HG03460 (cell line): ENCODE measurements around the gene PLLP.
A peak's percentile ranks its signal among the peaks of the same experiment; 100 is the strongest.
"Not testable (repeated sequence)": the region's sequence is repeated elsewhere in the genome, so short reads cannot be mapped to it uniquely, and the experiment has no call there.

Experiments
- ATAC-seq: cut with Tn5 transposase; IDR thresholded peaks from one replicate; pipeline ENCODE4 v1.9.1; 2021; ENCODE audit not compliant: unreplicated experiment

Gene PLLP

DNA sequence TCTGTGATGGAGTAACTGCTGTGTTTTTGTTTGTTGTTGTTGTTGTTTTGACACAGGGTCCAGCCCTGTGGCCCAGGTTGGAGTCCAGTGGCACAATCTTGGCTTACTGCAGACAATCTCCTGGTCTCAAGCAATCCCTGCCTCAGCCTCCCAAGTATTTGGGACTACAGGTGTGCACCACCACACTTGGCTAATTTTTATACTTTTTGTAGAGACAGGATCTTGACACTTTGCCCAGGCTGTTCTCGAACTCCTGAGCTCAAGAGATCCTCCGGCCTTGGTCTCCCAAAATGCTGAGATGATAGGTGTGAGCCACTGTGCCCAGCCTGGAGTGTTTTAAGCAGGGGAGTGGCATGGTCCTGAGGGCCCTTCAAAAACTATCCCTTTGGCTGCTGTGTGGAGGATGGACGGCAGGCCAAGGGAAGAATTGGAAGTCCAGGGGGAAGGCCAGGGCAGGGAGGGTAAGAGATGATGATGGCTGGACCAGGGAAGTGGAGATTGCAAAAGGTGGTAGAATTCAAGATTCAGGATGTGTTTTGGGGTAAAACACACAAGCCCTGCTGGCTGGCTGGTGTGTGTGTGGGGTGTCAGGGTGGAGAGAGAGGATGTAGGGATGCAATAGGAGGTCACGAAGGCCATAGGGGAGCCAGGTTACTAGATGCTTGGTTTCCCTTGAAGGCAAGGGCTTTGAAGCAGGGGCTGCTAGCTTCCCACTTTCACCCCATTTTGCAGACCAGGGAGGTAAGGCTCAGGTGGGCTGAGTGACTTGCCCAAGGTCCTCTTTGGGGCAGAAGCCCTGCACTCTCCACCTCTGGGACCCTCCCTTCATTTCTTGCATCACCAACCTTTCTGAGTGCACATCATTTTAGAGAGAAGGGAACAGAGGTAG, 18.8 kb upstream of the PLLP start:
- no peak for ATAC-seq

DNA sequence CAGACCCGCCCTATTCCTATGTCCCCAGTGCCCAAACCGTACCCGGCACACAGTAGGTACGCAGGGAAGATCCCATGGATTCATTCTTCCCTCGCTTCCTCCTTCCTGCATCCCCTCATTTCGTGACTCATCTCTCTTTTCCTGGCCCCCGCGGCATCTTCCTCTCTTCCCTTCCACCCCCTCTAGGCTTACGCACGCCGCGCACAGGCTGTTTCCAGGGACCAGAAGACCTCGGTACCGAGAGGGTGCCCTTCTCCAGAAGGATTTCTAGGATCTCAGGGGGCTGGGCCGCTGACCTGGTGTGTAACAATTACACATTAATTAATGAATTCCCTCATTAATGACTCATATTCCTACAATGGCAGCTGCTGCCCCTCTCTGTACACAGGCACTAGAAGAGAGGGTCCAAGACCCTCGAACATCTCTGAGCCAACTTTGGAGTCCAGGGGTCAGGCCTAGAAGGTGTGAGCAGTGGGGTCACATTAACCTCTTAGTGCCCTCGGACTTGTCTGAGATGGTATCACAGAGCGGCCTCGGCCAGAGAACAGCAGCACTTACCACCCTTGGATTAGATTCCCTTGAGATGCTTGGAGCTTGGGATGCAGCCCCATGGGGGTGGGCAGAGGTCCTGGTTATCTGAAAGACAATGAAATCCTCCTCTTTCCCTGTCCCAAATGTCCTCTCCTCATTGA, 16.8 kb upstream of the PLLP start:
- no peak for ATAC-seq

DNA sequence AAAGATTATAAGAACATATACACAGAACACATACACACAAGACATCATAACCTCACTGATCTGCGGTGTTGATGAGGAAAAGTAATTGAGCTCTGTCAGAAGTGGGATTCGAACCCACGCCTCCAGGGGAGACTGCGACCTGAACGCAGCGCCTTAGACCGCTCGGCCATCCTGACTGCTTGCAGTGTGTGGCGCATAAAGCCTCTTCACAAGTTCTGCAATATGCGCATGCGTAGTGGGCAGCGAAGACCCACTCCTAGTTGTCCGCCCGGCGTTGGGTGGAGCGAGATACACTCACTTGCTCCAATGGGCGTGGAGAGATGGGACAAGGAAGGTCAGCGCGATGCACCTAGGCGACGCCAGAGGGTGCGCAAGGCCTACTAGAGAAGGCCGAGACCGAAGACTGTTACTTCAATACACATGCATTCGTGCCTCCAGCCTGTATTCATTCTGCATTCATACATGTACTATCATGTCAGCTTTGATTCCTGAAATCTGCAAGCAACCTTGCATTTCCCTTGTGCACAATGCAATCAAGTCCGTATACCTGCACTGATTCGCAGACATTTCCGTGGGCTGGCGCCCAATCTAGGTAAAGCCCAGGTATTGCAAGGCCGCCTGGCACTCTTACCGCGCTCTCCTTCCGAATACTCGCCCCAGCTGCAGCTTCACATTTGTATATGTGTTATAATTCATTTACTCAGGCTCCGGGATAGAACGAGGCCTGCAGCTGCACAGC, 16.1 kb upstream of the PLLP start:
- peak; percentile 80 for ATAC-seq

DNA sequence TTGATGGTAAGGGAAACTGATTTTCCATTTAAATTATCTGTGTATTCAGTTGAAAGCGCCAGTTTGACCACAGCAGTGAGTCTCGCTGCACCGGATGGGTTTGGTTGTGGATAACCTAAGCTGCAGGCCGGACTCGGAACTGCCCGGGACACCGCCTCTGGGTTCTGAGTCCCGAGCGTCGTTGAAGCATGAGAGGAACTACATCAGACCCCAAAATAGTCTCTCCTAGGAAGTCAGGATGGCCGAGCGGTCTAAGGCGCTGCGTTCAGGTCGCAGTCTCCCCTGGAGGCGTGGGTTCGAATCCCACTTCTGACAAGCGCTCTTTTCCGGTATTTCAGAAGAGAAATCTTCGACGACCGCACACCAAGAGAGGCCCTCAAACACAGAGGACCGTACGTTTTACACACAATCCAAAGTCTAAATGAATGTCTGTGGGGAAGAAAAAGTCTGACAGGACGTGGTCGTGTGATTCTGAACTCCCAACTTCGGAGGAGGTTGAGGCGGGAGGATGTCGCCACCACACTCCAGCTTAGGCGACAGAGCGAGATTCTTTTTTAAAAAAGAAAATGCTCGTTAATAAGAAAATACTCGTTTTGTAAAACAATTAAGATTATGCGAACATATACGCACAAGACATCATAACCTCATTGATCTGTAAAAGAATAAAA, 15.4 kb upstream of the PLLP start:
- peak; percentile 51 for ATAC-seq

DNA sequence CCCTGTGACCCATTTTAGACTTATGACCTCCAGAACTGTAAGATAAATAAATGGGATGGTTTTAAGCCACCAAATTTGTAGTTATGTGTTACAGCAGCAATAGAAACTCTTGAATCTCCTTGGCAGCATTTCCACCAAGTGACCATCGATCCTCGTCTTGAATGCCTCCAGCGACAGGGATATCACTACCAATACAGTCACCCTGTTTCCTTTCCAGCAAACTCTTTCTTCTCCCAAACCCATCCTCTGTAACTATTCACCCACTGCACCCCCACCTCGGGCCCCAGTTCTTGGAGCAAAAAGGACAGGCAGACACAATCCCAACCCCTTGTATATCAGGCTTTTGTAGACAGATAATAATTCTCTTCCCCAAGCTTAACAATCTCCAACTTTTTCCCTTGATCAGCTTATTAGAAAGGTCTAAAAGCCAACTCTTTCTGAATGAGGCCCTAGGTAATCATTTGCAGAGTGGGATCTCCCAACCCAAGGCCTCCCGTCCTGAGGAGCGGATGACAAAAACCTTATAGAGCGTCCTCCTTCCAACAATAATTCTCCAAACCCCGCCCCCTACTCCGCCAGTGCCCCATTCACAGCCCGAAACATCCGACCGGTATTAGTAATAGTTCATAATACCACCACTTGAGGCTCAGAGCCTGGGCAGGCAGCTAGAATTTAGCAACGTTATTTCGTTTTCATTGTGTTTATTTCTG, 14.7 kb upstream of the PLLP start:
- ATAC-seq, result peak; percentile 17

DNA sequence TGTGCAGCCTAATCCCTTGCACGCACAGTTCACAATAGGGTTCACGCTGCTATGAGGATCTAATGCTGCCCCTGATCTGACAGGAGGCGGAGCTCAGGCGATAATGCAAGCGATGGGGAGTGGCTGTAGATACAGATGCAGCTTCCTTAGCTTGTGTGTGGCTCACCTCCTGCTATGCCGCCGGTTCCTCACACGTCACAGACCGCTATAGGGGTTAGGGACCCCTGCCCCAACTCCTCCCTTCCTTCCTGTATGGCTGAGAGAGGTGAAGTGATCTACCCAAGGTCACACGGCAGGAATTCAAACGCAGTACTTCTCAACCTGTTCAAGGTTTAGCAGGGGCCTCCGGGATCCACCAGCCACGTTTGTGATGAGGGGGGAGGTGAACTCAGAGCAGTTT, 13.4 kb upstream of the PLLP start:
- ATAC-seq, result no peak

DNA sequence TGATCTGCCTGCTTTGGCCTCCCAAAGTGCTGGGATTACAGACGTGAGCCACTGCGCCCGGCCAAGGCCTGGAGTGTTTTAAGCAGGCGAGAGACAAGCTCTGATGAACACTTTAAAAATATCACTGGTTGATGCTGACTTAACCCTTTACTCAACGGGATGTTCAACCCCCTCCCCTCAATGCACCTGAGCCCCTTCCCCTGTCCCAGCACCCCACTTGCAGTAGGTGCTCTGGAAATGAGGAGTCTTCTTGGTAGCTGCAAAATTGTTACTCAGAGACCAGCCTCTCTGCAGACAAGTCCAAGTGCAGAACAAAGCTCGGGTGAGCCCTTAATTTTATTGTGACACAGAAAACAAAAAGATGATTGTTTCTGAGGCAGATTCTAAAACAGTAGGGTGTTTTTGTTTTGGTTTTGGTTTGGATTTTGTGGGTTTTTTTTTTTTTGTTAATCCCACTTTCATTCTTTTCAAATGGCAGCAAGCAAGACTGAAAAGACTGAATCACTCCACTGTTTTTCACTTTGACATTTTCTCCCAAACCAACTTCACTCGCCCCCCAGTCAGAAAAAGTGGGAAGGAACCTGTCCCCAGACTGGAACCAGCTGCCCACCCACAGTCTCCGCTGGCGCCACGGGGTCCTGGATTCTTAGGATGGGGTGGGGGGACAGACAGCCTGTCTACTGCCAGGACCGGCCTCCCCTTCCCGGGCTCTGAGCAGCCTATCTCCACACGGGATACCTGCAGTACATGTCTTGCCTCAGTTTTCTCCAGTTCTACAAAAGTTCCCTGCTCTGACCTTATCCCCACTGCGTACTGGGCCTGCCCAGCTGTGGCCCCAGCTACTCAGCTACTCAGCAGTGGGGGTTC, 5.2 kb upstream of the PLLP start:
- ATAC-seq, result no peak

DNA sequence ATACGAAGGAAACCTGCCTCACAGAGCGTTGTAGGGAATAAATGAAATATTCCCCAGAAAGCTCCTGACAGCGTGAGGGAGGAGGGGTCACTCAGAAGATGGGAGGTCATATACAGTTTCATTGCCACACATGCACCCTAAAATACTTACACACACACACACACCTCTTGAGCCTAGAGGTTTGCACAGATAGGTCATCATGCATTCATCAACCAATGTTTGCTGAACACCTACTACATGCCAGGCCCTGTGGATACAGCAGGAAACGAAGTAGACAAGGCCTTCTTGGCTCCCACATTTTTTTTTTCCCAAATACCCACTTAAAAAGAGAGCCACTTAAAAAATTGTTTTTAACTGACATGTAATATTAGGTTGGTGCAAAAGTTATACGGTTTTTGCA, 907 bp upstream of the PLLP start:
- no peak for ATAC-seq

DNA sequence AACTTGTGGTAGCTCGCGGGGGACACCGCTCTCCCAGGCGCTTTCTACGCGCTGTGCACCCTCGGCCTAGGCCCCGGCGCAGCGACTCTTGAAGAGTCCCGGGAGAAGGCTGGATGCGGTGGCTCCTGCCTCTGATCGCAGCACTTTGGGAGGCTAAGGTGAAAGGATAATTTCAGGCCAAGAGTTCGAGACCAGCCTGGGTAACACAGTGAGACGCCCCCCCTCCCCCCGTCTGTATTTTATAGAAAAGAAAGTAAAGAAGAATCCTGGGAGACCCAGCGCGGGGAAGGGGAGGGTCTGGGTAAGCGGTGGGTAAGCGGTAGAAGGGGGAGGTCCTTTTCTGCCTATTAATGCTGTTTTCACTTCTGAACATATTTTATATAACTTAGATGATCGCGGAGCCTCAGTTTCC, 486 bp upstream of the PLLP start:
- no peak for ATAC-seq

DNA sequence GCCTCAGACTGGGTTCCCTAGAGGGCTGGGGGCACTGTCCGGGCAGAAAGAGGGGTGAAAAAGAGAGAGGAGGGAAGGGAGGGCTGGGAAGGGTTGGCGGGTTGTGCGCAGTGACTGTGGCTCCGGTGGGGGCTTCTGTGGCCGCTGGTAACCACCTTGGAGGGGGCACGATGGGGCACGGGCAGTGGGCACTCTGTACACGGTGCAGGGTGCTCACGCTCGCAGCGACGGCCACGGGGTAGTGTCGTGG, 588 bp downstream of the PLLP start:
- no peak for ATAC-seq

DNA sequence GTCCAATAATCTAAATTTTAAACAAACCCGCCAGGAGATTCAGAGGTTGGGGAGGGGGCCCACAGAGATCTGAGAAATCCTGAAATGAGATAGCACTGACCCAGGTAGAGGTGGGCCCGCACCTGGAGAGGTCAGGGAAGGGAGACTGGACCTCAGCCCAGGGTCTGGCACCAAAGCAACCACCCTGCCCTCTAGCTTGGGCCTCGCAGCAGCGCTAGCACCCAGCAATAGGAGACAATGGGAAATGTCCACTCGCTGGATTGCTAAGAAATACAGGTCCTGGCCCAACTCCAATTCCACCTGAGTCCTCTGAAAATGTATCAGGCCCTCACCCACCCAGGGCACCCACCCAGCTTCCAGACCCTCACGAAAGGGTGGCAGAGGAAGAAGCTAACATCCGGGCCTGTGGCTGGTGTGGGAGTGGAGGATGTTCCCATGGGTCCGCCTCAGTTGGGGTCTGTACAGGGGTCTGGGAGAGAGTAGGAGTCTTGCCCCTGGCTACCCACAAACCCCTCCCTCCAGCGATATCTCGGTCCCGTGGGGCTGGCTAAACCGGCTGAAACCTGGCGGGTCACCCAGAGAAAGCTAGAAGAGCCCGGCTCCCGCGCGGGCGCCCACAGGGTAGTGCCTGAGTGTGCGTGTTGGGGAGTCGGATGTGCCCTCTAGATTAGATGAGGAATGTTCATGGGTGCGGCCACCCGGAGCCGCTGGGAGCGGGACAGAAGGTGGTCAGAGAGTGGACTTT, 1.1 kb downstream of the PLLP start:
- no peak for ATAC-seq

DNA sequence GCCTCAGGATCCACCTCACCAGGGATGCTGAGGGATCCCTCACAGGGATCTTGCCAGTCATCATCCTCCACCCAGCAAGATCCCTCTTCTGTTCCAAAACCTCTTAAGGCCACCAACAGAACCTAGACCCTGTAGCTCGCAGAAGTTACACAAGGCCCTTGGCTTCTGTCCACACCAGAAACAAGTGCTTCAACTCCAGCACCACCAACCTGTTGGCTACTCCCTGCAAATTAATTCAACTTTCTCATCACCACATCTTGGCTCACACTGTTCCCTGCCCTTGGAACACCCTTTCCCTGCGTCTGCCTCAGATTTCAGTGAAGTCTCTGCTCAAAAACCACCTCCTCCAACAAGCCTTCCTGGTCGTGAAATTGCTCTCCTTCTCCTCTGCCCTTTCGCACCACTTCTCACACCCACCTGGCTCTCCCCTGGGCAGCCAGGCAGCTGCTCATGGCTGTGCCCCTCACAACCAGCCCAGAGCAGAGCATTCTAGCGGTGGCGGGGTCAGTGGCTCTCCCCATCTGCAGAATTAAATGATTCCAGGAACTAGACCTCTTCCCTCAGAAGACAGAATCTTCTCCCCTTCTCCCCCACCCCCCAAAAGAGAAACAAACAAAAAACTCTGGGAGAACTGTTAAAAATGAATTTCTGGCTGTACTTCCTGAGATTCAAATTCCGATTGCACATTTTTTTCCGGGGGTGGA, 1.8 kb downstream of the PLLP start:
- no peak for ATAC-seq

DNA sequence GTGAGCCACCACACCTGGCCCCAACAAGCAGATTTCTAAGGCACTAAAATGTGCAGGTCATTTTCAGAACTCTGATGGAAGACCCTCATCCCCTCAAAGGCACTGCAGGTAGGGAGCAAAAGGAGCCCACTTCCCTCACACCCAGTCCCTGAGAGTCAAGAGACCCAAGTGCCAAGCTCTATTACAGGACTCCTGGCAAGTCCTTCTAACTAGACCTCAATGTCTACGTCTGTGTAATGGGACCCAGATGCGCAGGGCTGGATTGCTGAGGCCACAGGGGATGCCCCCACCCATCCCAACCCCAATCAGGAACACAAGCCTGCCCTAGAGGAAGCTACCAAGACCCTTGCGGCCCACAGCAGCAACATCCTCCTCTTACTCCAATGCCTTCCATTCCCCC, 2.7 kb downstream of the PLLP start:
- ATAC-seq, result no peak

DNA sequence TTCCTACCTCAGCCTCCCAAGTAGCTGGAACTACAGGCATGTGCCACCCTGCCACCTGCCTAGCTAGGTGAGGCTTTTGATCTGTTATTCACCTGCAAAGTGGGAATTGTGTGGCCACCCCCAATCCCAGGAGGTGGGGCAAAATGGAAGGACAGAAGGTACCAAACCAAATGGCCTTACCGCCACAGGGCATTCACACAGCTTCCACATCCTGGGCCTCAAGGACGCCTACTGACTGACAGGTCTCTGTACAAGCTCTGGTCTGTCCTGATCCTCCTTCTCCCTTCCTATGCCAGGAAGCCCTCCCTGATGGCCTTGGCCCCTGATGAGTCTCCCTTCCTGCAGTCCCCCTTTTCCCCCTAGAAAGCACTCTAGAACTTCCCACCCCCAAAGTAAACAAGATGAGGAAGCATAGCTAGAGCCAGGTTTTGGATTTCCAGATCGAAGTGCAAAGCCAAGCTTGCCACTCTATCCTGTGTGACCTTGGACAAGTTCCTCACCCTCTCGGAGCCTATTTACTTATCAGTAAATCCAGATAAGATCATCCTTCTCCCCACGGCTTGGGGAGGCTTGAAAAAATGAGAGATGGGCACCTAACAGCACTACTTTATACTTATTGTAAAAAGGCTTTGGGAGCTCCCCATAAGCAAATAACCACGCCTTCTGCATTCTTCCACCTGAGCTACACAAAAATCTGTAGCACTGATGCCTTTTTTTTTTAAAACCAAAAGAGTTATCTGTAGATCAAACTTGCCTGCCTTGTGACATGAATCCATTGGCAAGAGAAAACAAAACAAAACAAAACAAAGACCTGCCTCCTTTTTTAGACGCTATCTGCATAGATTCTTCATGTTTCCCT, 4.5 kb downstream of the PLLP start:
- ATAC-seq, result no peak

DNA sequence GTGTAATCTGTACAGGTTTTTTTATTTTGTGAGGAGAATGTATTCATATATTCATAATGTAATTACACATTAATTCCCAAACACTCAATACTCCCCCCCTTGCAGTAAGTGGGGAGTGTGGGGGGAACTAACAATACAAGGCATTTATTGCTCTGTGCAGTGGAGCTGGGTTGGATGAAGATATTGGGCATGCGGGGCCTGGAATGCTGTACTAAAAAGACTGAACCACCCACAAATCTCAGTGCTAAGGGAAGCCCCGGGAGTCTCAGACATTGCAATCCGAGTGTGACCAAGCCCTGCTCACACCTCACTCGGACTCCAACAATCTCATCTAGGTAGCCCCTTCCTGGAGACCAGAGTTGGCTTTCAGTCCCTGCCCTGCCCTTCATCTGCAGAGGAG, 6.0 kb downstream of the PLLP start:
- ATAC-seq, result no peak

DNA sequence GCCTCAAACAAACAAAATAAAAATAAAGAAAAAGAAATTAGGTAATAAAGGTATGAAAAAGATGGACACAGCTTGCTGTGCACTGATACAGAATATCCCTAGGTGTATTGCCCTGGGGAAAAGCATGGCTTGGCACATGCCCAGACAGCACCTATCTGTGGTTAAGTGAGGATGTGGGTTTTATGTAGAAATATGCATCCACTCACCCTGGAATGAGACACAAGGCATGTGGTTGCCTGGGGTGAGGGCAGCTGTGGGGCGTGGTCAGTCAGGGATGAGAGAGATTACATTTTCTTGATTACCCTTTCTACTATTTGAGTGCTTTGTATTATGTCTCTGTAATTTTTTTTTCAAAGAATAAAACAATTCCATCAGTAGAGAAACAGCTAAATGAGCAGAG, 6.9 kb downstream of the PLLP start:
- no peak for ATAC-seq

DNA sequence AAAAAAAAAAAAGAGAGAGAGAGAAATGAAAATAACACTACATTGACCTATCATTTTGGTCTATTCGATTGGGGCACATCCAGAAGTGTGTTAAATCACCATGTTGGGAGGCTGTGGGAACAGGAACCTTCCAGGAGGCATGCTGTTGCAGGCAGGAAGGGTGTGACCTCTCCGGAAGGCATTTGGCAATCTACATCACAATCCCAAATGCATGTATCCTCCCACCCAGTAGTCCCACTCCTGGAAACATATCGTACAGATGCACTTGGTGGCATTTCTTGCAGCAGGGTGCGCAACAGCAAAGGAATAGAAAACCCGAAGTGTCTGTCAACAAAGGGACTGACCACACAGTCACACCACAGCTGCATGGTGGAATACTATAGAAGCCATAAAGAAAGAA, 7.9 kb downstream of the PLLP start:
- ATAC-seq, result no peak

DNA sequence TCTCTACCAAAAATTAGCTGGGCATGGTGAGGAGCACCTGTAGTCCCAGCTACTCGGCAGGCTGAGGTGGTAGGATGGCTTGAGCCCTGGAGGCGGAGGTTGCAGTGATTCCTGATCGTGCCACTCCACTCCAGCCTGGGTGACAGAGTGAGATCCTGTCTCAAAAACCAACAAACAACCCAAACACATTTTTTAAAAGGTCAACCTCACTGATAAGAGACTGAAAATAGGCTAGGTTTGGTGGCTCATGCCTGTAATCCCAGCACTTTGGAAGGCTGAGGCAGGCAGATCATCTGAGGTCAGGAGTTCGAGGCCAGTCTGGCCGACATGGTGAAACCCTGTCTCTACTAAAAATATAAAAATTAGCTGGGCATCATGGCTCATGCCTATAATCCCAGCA, 8.5 kb downstream of the PLLP start:
- ATAC-seq, result not testable (repeated sequence)
